GM18868 (cell line): ENCODE data around the gene C12orf54.
"Not testable (repeated sequence)": the region's sequence is repeated elsewhere in the genome, so short reads cannot be mapped to it uniquely, and the experiment has no call there.

Source experiments
- ATAC-seq: cut with Tn5 transposase; IDR thresholded peaks from one replicate; pipeline ENCODE4 v1.9.1; 2021; ENCODE audit warnings: mild to moderate bottlenecking, moderate library complexity; ENCODE audit not compliant: unreplicated experiment

The C12orf54 gene

GRCh38 chr12:48508987-48509386 is 26.7 kb downstream of the C12orf54 start:
- no peak for ATAC-seq

GRCh38 chr12:48510111-48510510 is 27.8 kb downstream of the C12orf54 start:
- no peak for ATAC-seq

- ATAC-seq: peak; percentile 97
Observed at GRCh38 chr12:48512855-48513254, 30.6 kb downstream of the C12orf54 start.

- no peak for ATAC-seq
Observed at GRCh38 chr12:48514728-48515127, 32.4 kb downstream of the C12orf54 start.

- ATAC-seq: not testable (repeated sequence)
Observed at GRCh38 chr12:48520381-48520780, 38.1 kb downstream of the C12orf54 start.

GRCh38 chr12:48525332-48525731 is 43.0 kb downstream of the C12orf54 start, which contains the start of gene OR8S1:
Gene OR8S1, plus strand, starts transcription at chr12:48525632. Its CDS starts 0 bp downstream, at chr12:48525632.
- no peak for ATAC-seq

- ATAC-seq: no peak
Observed at GRCh38 chr12:48527891-48528670, 45.8 kb downstream of the C12orf54 start.

- no peak for ATAC-seq
Observed at GRCh38 chr12:48532601-48533000, 50.3 kb downstream of the C12orf54 start.

- ATAC-seq: no peak
Observed at GRCh38 chr12:48536602-48537001, 54.3 kb downstream of the C12orf54 start.

- no peak for ATAC-seq
Observed at GRCh38 chr12:48542300-48542928, 60.1 kb downstream of the C12orf54 start.

- ATAC-seq: no peak
Observed at GRCh38 chr12:48545833-48546469, 63.7 kb downstream of the C12orf54 start.
